T-helper 2 cell treated with Interferon-gamma antibody and Interleukin-4, amounts not matched to agents 100 ng/mL and 5 ng/mL, for 36 hours (primary cell): ENCODE measurements around the gene MEIOB. TPM values are rescaled to one million over a fixed set of nuclear protein-coding genes. Genes with fewer than 3 reads are reported as not detected.

Experiments
- intact Hi-C: fragments of 100-400 bp; cut with micrococcal nuclease; formaldehyde crosslinking; loops from one replicate; pipeline ENCODE4 v1.15.1; 2023
- total RNA-seq: library from RNA; stranded (reverse); gene quantifications from 2 replicates; pipeline ENCODE4 v1.2.3, GENCODE V29; 2022

The MEIOB gene
- total RNA-seq, 1 donor from 2014 or later = not detected

- intact Hi-C loops = no loop called here
These were observed 83.8 kb downstream of the MEIOB start for GRCh38 chr16:1788095-1788707.

- intact Hi-C loops = no loop called here
These were observed 84.5 kb downstream of the MEIOB start for GRCh38 chr16:1787322-1788094.

- intact Hi-C loops = no loop called here
These were observed 85.0 kb downstream of the MEIOB start for GRCh38 chr16:1787056-1787321.

- intact Hi-C loops = no loop called here
These were observed 85.5 kb downstream of the MEIOB start for GRCh38 chr16:1786242-1787055.

GRCh38 chr16:1785846-1786170 lies 86.2 kb downstream of the MEIOB start:
- intact Hi-C loops = no loop called here

GRCh38 chr16:1784977-1785845 lies 86.8 kb downstream of the MEIOB start:
- intact Hi-C loops = loop anchor here (5.0 kb wide), 1 partner anchor 173 kb away; the partner anchor contains the start of genes CRAMP1 and IFT140

Other genes with a start within 250 kb of the MEIOB start
- 73.3 and 73.5 TPM in 2 replicates for gene JPT2, start 193.9 kb downstream of the MEIOB start, total RNA-seq
- 86.9 and 89.1 TPM in 2 replicates for gene MAPK8IP3, start 166.0 kb downstream of the MEIOB start, total RNA-seq
- gene NME3, start 100.6 kb downstream of the MEIOB start, total RNA-seq = 33.3 and 34.3 TPM in 2 replicates
- gene EME2, start 99.4 kb downstream of the MEIOB start, total RNA-seq = 29.2 and 34.1 TPM in 2 replicates
- 121 and 131 TPM in 2 replicates for gene MRPS34, start 99.0 kb downstream of the MEIOB start, total RNA-seq
- gene SPSB3, start 89.6 kb downstream of the MEIOB start, total RNA-seq = 29.5 and 32.7 TPM in 2 replicates
- 55.1 and 55.6 TPM in 2 replicates for gene NUBP2, start 89.2 kb downstream of the MEIOB start, total RNA-seq
- 0.11 TPM in 1 of 2 replicates, not detected in the other for gene IGFALS, start 78.5 kb downstream of the MEIOB start, total RNA-seq
- 43.4 and 46.1 TPM in 2 replicates for gene HAGH, start 45.3 kb downstream of the MEIOB start, total RNA-seq
- gene FAHD1, start 45.0 kb downstream of the MEIOB start, total RNA-seq = 10.5 and 11.6 TPM in 2 replicates
- gene HS3ST6, start 46.3 kb upstream of the MEIOB start, total RNA-seq = not detected in 2 replicates
- 14.0 and 14.1 TPM in 2 replicates for gene MSRB1, start 71.0 kb upstream of the MEIOB start, total RNA-seq
- gene RPL3L, start 82.5 kb upstream of the MEIOB start, total RNA-seq = not detected in 2 replicates
- 119 and 123 TPM in 2 replicates for gene NDUFB10, start 87.4 kb upstream of the MEIOB start, total RNA-seq
- 2,826 and 2,856 TPM in 2 replicates for gene RPS2, start 92.7 kb upstream of the MEIOB start, total RNA-seq
- gene RNF151, start 94.7 kb upstream of the MEIOB start, total RNA-seq = 0.18 TPM in 1 of 2 replicates, not detected in the other
- 36.7 and 38.2 TPM in 2 replicates for gene TBL3, start 99.9 kb upstream of the MEIOB start, total RNA-seq
- 0.25 and 0.55 TPM in 2 replicates for gene NOXO1, start 109.3 kb upstream of the MEIOB start, total RNA-seq
- gene GFER, start 112.0 kb upstream of the MEIOB start, total RNA-seq = 24.4 and 27.1 TPM in 2 replicates
- gene SYNGR3, start 117.8 kb upstream of the MEIOB start, total RNA-seq = 4.9 and 5.3 TPM in 2 replicates
- 58.9 and 63.6 TPM in 2 replicates for gene ZNF598, start 137.7 kb upstream of the MEIOB start, total RNA-seq
- 0.70 and 0.80 TPM in 2 replicates for gene NPW, start 147.6 kb upstream of the MEIOB start, total RNA-seq
- gene NHERF2, start 154.7 kb upstream of the MEIOB start, total RNA-seq = 2.2 and 3.1 TPM in 2 replicates
- gene NTHL1, start 175.7 kb upstream of the MEIOB start, total RNA-seq = 32.9 and 33.2 TPM in 2 replicates
- 96.9 and 110 TPM in 2 replicates for gene TSC2, start 175.8 kb upstream of the MEIOB start, total RNA-seq